HepG2 (cell line): Measurements from ENCODE around the gene LSM6. TPM values are rescaled to one million over a fixed set of nuclear protein-coding genes. Genes with fewer than 3 reads are reported as not detected.

ENCODE experiments used
- ATAC-seq: fragments of 200-7000 bp; cut with Tn5 transposase; 3 replicates; pipeline ENCODE4 v1.9.1; 2020; ENCODE audit warnings: mild to moderate bottlenecking, moderate library complexity
- BruUV-seq: library from RNA; stranded (reverse); fragments of 400-500 nt; replicated peaks from 2 replicates; lab custom pipeline; 2021; lab: Mats Ljungman, UMichigan
- CTCF ChIA-PET: fragments of 300-600 bp; formaldehyde crosslinking; extraction: SDS; loops from one replicate; lab custom pipeline; 2021; ENCODE audit warnings: low total read pairs, inconsistent platforms, low intra/inter-chr PET ratio; lab: Yijun Ruan, JAX
- POLR2A ChIA-PET: fragments of 350-600 bp; sonication (Branson Sonifier 250); formaldehyde crosslinking; loops from one replicate; lab custom pipeline; 2020; ENCODE audit warnings: antibody characterized with exemption, inconsistent platforms; lab: Yijun Ruan, JAX
- DNase-seq: peaks from one replicate; pipeline ENCODE4 v3.0.0-alpha.2; 2015; ENCODE audit warnings: low spot score
- FAIRE-seq: peaks from 3 replicates; lab custom pipeline; 2011; peaks lifted over from hg19 to GRCh38; lab: Jason Lieb, UNC
- H2AFZ ChIP-seq: one replicate; pipeline ENCODE4 v1.6.1; 2011; ENCODE audit warnings: low read length, inconsistent platforms
- H3K27ac ChIP-seq: fragments of 300-600 bp; 3 replicates; pipeline ENCODE4 v1.8.0; 2011; ENCODE audit warnings: mixed run types, mild to moderate bottlenecking, mixed read lengths, low read length, inconsistent platforms; ENCODE audit not compliant: insufficient read depth; ENCODE audit errors: extremely low read length
- H3K27me3 ChIP-seq, 2 experiments: fragments of 200-600 bp in 1 of 2; 2 replicates in 1 of 2; 3 replicates in 1 of 2; pipeline versions ENCODE4 v1.6.0 to v1.8.0; 2011; ENCODE audit warnings: low read length in 2 of 2, mild to moderate bottlenecking in 2 of 2, moderate library complexity in 2 of 2, inconsistent platforms in 1 of 2; ENCODE audit not compliant: insufficient read depth in 2 of 2, control insufficient read depth in 1 of 2
- H3K36me3 ChIP-seq, 2 experiments: fragments of 200-600 bp in 1 of 2; replicated peaks in 1 of 2; 2 replicates in 1 of 2; 3 replicates in 1 of 2; pipeline versions ENCODE4 v1.5.1 to v1.8.0; 2011; ENCODE audit warnings: low read length in 2 of 2, inconsistent platforms in 1 of 2; ENCODE audit not compliant: insufficient read depth in 2 of 2, control insufficient read depth in 1 of 2
- H3K4me1 ChIP-seq: 2 replicates; pipeline ENCODE4 v1.5.1; 2012; ENCODE audit warnings: low read length, inconsistent platforms; ENCODE audit not compliant: insufficient read depth
- H3K4me2 ChIP-seq: 2 replicates; pipeline ENCODE4 v1.6.0; 2011; ENCODE audit warnings: low read depth, low read length, inconsistent platforms
- H3K4me3 ChIP-seq, 3 experiments: fragments of 200-600 bp in 1 of 3; sonication (generic), shearing (Covaris generic) in 1 of 3; replicated peaks in 1 of 3; 2 replicates each; pipeline ENCODE4 v1.5.1; 2011 to 2016; ENCODE audit warnings: low read length in 3 of 3, inconsistent platforms in 2 of 3, low read depth in 2 of 3, mild to moderate bottlenecking in 2 of 3, control low read depth in 1 of 3, mixed read lengths in 1 of 3; ENCODE audit not compliant: insufficient read depth in 1 of 3
- H3K79me2 ChIP-seq: one replicate; pipeline ENCODE4 v1.6.1; 2011; ENCODE audit warnings: low read length, inconsistent platforms; ENCODE audit not compliant: insufficient read depth
- H3K9ac ChIP-seq: 2 replicates; pipeline ENCODE4 v1.6.0; 2011; ENCODE audit warnings: mild to moderate bottlenecking, low read depth, low read length, inconsistent platforms; ENCODE audit not compliant: insufficient read depth
- H3K9me3 ChIP-seq: 2 replicates; pipeline ENCODE4 v1.5.1; 2012; ENCODE audit warnings: mild to moderate bottlenecking, low read length
- H4K20me1 ChIP-seq: 2 replicates; pipeline ENCODE4 v1.6.0; 2011; ENCODE audit warnings: inconsistent platforms, mild to moderate bottlenecking, low read length, moderate library complexity; ENCODE audit not compliant: insufficient read depth
- BRF2 ChIP-seq: sonication (generic); formaldehyde crosslinking; IDR thresholded peaks from 2 replicates; pipeline ENCODE4 v1.8.1; 2022; ENCODE audit warnings: mild to moderate bottlenecking, missing genetic modification reagents
- HOXA3 ChIP-seq: sonication (generic); formaldehyde crosslinking; IDR thresholded peaks from 2 replicates; pipeline ENCODE4 v1.5.0; 2020; ENCODE audit warnings: missing genetic modification reagents
- SNRNP70 ChIP-seq: fragments of 200-400 bp; formaldehyde crosslinking; IDR thresholded peaks from 2 replicates; pipeline ENCODE4 v1.6.1; 2017; ENCODE audit warnings: mild to moderate bottlenecking, low read depth, low read length, moderate library complexity
- ZBTB7B ChIP-seq: sonication (generic); formaldehyde crosslinking; IDR thresholded peaks from 2 replicates; pipeline ENCODE4 v1.4.0; 2020; ENCODE audit warnings: missing genetic modification reagents
- ZNF138 ChIP-seq: sonication (generic); formaldehyde crosslinking; IDR thresholded peaks from 2 replicates; pipeline ENCODE4 v1.5.0; 2020; ENCODE audit warnings: mild to moderate bottlenecking, low read depth, missing genetic modification reagents
- ZNF20 ChIP-seq: sonication (generic); formaldehyde crosslinking; IDR thresholded peaks from 2 replicates; pipeline ENCODE4 v1.4.0; 2020; ENCODE audit warnings: mild to moderate bottlenecking, moderate library complexity, missing genetic modification reagents
- ZNF224 ChIP-seq: sonication (generic); formaldehyde crosslinking; IDR thresholded peaks from 2 replicates; pipeline ENCODE4 v1.5.0; 2020; ENCODE audit warnings: mild to moderate bottlenecking, missing genetic modification reagents
- ZNF256 ChIP-seq: sonication (generic); formaldehyde crosslinking; conservative IDR thresholded peaks from 2 replicates; pipeline ENCODE4 v1.4.0; 2020; ENCODE audit warnings: missing genetic modification reagents
- in situ Hi-C: cut with HindIII; loops from 2 replicates; pipeline ENCODE4 v1.10.0; 2017; ENCODE audit warnings: low pct_unique_long_range_greater_than_20kb; ENCODE audit not compliant: extremely low pct_ligation_motif_present
- intact Hi-C: fragments of 100-400 bp; cut with micrococcal nuclease; formaldehyde crosslinking; loops from one replicate; pipeline ENCODE4 v1.10.0; 2022; ENCODE audit not compliant: unreplicated experiment
- polyA plus RNA-seq, 8 experiments: library from polyadenylated mRNA; depleted of rRNA in 3 of 8; stranded (reverse) in 7 of 8; unstranded in 1 of 8; fragments of >200 nt; fragmentation: Illumina TruSeq in 4 of 8; extraction: Trizol in 4 of 8; gene quantifications; 2 replicates each; pipeline versions ENCODE4 v1.2.1 to v1.2.3, GENCODE V29; 2011 to 2016; ENCODE audit warnings: low read depth in 4 of 8, missing spikeins in 1 of 8, mixed read lengths in 1 of 8; ENCODE audit not compliant: insufficient read depth in 1 of 8
- total RNA-seq, 5 experiments: library from RNA; depleted of rRNA; stranded (reverse); fragments of >200 nt; fragmentation: Illumina TruSeq; extraction: Trizol; gene quantifications; 2 replicates each; pipeline ENCODE4 v1.2.3, GENCODE V29; 2016; ENCODE audit warnings: low read depth in 1 of 5
- TF ChIP-seq, protein P1 (sequence below): fragments of 450-650 bp; IDR thresholded peaks from 2 replicates; pipeline ENCODE4 v1.6.1; 2017; ENCODE audit warnings: mild to moderate bottlenecking
- TF ChIP-seq, protein P2 (sequence below): sonication (generic); formaldehyde crosslinking; IDR thresholded peaks from 2 replicates; pipeline ENCODE4 v1.9.0; 2021; ENCODE audit warnings: missing genetic modification reagents, borderline replicate concordance

The LSM6 gene
- total and polyA plus RNA-seq, 2 of the 13 experiments (the other 11 are each of a cell fraction or from before 2014, with no cell fraction given): 14.6 to 83.3 TPM

DNA sequence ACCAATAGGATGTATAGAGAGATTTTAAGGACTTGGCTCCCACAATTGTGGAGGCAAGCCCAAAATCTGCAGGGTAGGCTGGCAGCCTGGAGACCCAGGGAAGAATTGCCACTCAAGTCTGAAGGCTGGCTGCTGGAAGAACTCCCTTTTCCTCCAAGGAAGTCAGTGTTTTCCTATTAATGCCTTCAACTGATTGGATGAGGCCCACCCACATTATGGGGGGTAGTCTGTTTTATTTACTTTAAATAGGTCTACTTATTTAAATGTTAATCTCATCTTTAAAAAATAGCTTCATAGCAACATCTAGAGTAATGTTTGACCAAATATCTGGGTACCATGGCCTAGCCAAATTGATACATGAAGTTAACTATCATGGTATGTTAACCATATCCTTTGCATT, 18.7 kb downstream of the LSM6 start:
- intact Hi-C loops: no loop called here
- FAIRE-seq: no peak
- Histone ChIP-seq H3K9ac (no peak overlapping the region), H3K4me2 (no peak overlapping the region), H2AFZ (no peak overlapping the region), H3K27me3 (no peaks in the 10 kb centered on the region), H3K9me3 (no peaks in the 10 kb centered on the region), H3K27ac (no peak overlapping the region), H3K4me1 (no peaks in the 10 kb centered on the region), H4K20me1 (no peaks in the 10 kb centered on the region), H3K79me2 (no peaks in the 10 kb centered on the region), H3K36me3 (peaks cover 2 to 12% of the 10 kb centered on the region in 2 experiments; a peak in 3 of 5 replicates), H3K4me3 (no peak overlapping the region)
- in situ Hi-C loops: no loop called here
- ATAC-seq: no peak
- DNase-seq: no peak
- no TSS peak for BruUV-seq
- POLR2A ChIA-PET: no interaction called here
- TF ChIP-seq HOXA3 (CRISPR knock-in tag) (no peak), ZBTB7B (CRISPR knock-in tag) (no peak), ZNF138 (CRISPR knock-in tag) (no peak), SNRNP70 (no peak), ZNF20 (CRISPR knock-in tag) (no peak), ZNF256 (CRISPR knock-in tag) (no peak), ZNF224 (CRISPR knock-in tag) (no peak), BRF2 (CRISPR knock-in tag) (no peak)
- TF ChIP-seq, protein P1, sequence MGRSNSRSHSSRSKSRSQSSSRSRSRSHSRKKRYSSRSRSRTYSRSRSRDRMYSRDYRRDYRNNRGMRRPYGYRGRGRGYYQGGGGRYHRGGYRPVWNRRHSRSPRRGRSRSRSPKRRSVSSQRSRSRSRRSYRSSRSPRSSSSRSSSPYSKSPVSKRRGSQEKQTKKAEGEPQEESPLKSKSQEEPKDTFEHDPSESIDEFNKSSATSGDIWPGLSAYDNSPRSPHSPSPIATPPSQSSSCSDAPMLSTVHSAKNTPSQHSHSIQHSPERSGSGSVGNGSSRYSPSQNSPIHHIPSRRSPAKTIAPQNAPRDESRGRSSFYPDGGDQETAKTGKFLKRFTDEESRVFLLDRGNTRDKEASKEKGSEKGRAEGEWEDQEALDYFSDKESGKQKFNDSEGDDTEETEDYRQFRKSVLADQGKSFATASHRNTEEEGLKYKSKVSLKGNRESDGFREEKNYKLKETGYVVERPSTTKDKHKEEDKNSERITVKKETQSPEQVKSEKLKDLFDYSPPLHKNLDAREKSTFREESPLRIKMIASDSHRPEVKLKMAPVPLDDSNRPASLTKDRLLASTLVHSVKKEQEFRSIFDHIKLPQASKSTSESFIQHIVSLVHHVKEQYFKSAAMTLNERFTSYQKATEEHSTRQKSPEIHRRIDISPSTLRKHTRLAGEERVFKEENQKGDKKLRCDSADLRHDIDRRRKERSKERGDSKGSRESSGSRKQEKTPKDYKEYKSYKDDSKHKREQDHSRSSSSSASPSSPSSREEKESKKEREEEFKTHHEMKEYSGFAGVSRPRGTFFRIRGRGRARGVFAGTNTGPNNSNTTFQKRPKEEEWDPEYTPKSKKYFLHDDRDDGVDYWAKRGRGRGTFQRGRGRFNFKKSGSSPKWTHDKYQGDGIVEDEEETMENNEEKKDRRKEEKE: no peak
- TF ChIP-seq, protein P2, sequence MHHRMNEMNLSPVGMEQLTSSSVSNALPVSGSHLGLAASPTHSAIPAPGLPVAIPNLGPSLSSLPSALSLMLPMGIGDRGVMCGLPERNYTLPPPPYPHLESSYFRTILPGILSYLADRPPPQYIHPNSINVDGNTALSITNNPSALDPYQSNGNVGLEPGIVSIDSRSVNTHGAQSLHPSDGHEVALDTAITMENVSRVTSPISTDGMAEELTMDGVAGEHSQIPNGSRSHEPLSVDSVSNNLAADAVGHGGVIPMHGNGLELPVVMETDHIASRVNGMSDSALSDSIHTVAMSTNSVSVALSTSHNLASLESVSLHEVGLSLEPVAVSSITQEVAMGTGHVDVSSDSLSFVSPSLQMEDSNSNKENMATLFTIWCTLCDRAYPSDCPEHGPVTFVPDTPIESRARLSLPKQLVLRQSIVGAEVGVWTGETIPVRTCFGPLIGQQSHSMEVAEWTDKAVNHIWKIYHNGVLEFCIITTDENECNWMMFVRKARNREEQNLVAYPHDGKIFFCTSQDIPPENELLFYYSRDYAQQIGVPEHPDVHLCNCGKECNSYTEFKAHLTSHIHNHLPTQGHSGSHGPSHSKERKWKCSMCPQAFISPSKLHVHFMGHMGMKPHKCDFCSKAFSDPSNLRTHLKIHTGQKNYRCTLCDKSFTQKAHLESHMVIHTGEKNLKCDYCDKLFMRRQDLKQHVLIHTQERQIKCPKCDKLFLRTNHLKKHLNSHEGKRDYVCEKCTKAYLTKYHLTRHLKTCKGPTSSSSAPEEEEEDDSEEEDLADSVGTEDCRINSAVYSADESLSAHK: no peak
- CTCF ChIA-PET: no interaction called here
